Esophagus (tissue), 2 donors: ENCODE results near the gene AFMID. TPM values are rescaled to one million over a fixed set of nuclear protein-coding genes. Genes with fewer than 3 reads are reported as not detected.
"Not testable (repeated sequence)": the region's sequence is repeated elsewhere in the genome, so short reads cannot be mapped to it uniquely, and the experiment has no call there.

Experiments
- H3K27ac ChIP-seq, 2 donors: one replicate each; pipeline ENCODE4 v1.5.1; 2013; ENCODE audit warnings: low read depth in 2 of 2, mild to moderate bottlenecking in 2 of 2, inconsistent platforms in 1 of 2, low read length in 1 of 2, moderate library complexity in 1 of 2
- H3K27me3 ChIP-seq, 2 donors: one replicate each; pipeline ENCODE4 v1.6.1; 2013; ENCODE audit warnings: low read length in 2 of 2, control low read depth in 1 of 2, mild to moderate bottlenecking in 1 of 2; ENCODE audit not compliant: insufficient read depth in 2 of 2, control insufficient read depth in 1 of 2
- H3K36me3 ChIP-seq, 2 donors: one replicate each; pipeline ENCODE4 v1.6.1; 2013; ENCODE audit warnings: low read length in 1 of 2; ENCODE audit not compliant: control insufficient read depth in 2 of 2, insufficient read depth in 2 of 2
- H3K4me1 ChIP-seq, 2 donors: one replicate each; pipeline ENCODE4 v1.6.1; 2013; ENCODE audit warnings: low read length in 1 of 2; ENCODE audit not compliant: control insufficient read depth in 2 of 2, insufficient read depth in 2 of 2
- H3K4me3 ChIP-seq, 2 donors: one replicate each; pipeline ENCODE4 v1.5.1; 2013; ENCODE audit warnings: low read length in 2 of 2, mild to moderate bottlenecking in 2 of 2, low read depth in 1 of 2, moderate library complexity in 1 of 2
- H3K9me3 ChIP-seq, 2 donors: one replicate each; pipeline ENCODE4 v1.6.1; 2013; ENCODE audit warnings: mild to moderate bottlenecking in 2 of 2, low read depth in 1 of 2, low read length in 1 of 2, moderate library complexity in 1 of 2; ENCODE audit not compliant: control insufficient read depth in 2 of 2, insufficient read depth in 1 of 2
- whole genome bisulfite sequencing, 2 donors: extraction: QIAGEN DNeasy Blood & Tissue Kit; methylation state at CpG; one replicate each; pipeline ENCODE4 v1.1.7; 2013; 5-methylcytosine and 5-hydroxymethylcytosine counted together
- polyA plus RNA-seq, 2 donors: library from polyadenylated mRNA; stranded (reverse); fragments of 200-250 nt; gene quantifications; one replicate each; pipeline ENCODE4 v1.2.3, GENCODE V29; 2013
- donor health status: healthy with polysubstance abuse.
- donor health status: Bipolar disorder and iron deficiency.

Gene AFMID
- polyA plus RNA-seq, 2 donors, result 18.4 to 20.7 TPM

GRCh38 chr17:78170692-78171590, 16.2 kb upstream of the AFMID start:
- Histone ChIP-seq H3K4me1 (peaks cover 10 to 53% of the 10 kb centered on the region in 2 donors), H3K27ac (peak overlapping the region in 1 of 2 donors; percentile 26), H3K27me3 (no peaks in the 10 kb centered on the region), H3K9me3 (no peaks in the 10 kb centered on the region), H3K36me3 (peaks cover 0 to 21% of the 10 kb centered on the region in 2 donors), H3K4me3 (no peak overlapping the region)
- WGBS, 2 donors, result 80 to 83% methylated on average over 31 of the region's 31 CpGs

GRCh38 chr17:78171591-78172248, 15.4 kb upstream of the AFMID start:
- 75 to 80% methylated on average over 19 of the region's 19 CpGs for WGBS, 2 donors
- Histone ChIP-seq H3K27ac (peak overlapping the region; percentile 87 to 92), H3K4me1 (peaks cover 10 to 55% of the 10 kb centered on the region in 2 donors), H3K36me3 (peaks cover 0 to 21% of the 10 kb centered on the region in 2 donors)
- not testable (repeated sequence) for H3K9me3 ChIP-seq, H3K27me3 ChIP-seq, H3K4me3 ChIP-seq

GRCh38 chr17:78172249-78173051, 14.7 kb upstream of the AFMID start:
- Histone ChIP-seq H3K9me3 (no peaks in the 10 kb centered on the region), H3K36me3 (peaks cover 0 to 21% of the 10 kb centered on the region in 2 donors), H3K4me3 (no peak overlapping the region), H3K4me1 (peaks cover 10 to 56% of the 10 kb centered on the region in 2 donors), H3K27me3 (no peaks in the 10 kb centered on the region), H3K27ac (peak overlapping the region; percentile 87 to 92)
- 35 to 42% methylated on average over 19 of the region's 19 CpGs for WGBS, 2 donors

- H3K27ac ChIP-seq, result peak overlapping the region; percentile 87 to 92
- peaks cover 10 to 54% of the 10 kb centered on the region in 2 donors for H3K4me1 ChIP-seq
- 47 to 51% methylated on average over 11 of the region's 11 CpGs for WGBS, 2 donors
- H3K36me3 ChIP-seq, result peaks cover 0 to 21% of the 10 kb centered on the region in 2 donors
- H3K4me3 ChIP-seq, result no peak overlapping the region
- H3K9me3 ChIP-seq, result no peaks in the 10 kb centered on the region
- no peaks in the 10 kb centered on the region for H3K27me3 ChIP-seq
Observed at GRCh38 chr17:78173097-78173715, 14.0 kb upstream of the AFMID start.

GRCh38 chr17:78174346-78174869, 12.8 kb upstream of the AFMID start:
- 29% methylated on average over 15 of the region's 15 CpGs for WGBS, 2 donors
- Histone ChIP-seq H3K4me3 (peak overlapping the region in 1 of 2 donors; percentile 6), H3K36me3 (peaks cover 0 to 24% of the 10 kb centered on the region in 2 donors), H3K9me3 (no peaks in the 10 kb centered on the region), H3K27me3 (no peaks in the 10 kb centered on the region), H3K27ac (peak overlapping the region; percentile 87 to 92), H3K4me1 (peaks cover 6 to 52% of the 10 kb centered on the region in 2 donors)

GRCh38 chr17:78174870-78175642, 12.1 kb upstream of the AFMID start:
- no peaks in the 10 kb centered on the region for H3K27me3 ChIP-seq
- H3K27ac ChIP-seq, result peak overlapping the region; percentile 87 to 92
- H3K36me3 ChIP-seq, result peaks cover 0 to 24% of the 10 kb centered on the region in 2 donors
- 54 to 65% methylated on average over 26 to 28 of the region's 28 CpGs for WGBS, 2 donors
- H3K4me1 ChIP-seq, result peaks cover 4 to 46% of the 10 kb centered on the region in 2 donors
- peak overlapping the region in 1 of 2 donors; percentile 6 for H3K4me3 ChIP-seq
- no peaks in the 10 kb centered on the region for H3K9me3 ChIP-seq

GRCh38 chr17:78175643-78175981, 11.6 kb upstream of the AFMID start:
- H3K27me3 ChIP-seq, result no peaks in the 10 kb centered on the region
- peaks cover 4 to 45% of the 10 kb centered on the region in 2 donors for H3K4me1 ChIP-seq
- H3K27ac ChIP-seq, result peak overlapping the region; percentile 3 to 87
- H3K4me3 ChIP-seq, result no peak overlapping the region
- 72 to 83% methylated on average over 14 of the region's 14 CpGs for WGBS, 2 donors
- peaks cover 0 to 23% of the 10 kb centered on the region in 2 donors for H3K36me3 ChIP-seq
- H3K9me3 ChIP-seq, result no peaks in the 10 kb centered on the region

- H3K27ac ChIP-seq, result peak overlapping the region in 1 of 2 donors; percentile 47
- H3K4me1 ChIP-seq, result peaks cover 4 to 42% of the 10 kb centered on the region in 2 donors
- 13 to 22% methylated on average over 12 to 14 of the region's 14 CpGs for WGBS, 2 donors
- H3K36me3 ChIP-seq, result peaks cover 0 to 13% of the 10 kb centered on the region in 2 donors
- no peaks in the 10 kb centered on the region for H3K9me3 ChIP-seq
- no peaks in the 10 kb centered on the region for H3K27me3 ChIP-seq
- no peak overlapping the region for H3K4me3 ChIP-seq
Observed at GRCh38 chr17:78176548-78177025, 10.6 kb upstream of the AFMID start.
